IMR-90 (cell line): ENCODE results near the gene DDX39A. TPM values are rescaled to one million over a fixed set of nuclear protein-coding genes. Genes with fewer than 3 reads are reported as not detected.
A peak's percentile ranks its signal among the peaks of the same experiment; 100 is the strongest.

ENCODE experiments used
- ATAC-seq: fragments of 200-7000 bp; cut with Tn5 transposase; 2 replicates; pipeline ENCODE4 v1.9.1; 2020; ENCODE audit warnings: low read depth, mild to moderate bottlenecking, moderate library complexity
- Bru-seq: library from RNA; stranded (reverse); fragments of 400-500 nt; gene quantifications from one replicate; lab custom pipeline; 2021; lab: Mats Ljungman, UMichigan
- BruChase-seq, 2 experiments: library from RNA; stranded (reverse); fragments of 400-500 nt; gene quantifications; one replicate each; lab custom pipeline; 2021; lab: Mats Ljungman, UMichigan
- BruUV-seq: library from RNA; stranded (reverse); fragments of 400-500 nt; replicated peaks from 2 replicates; lab custom pipeline; 2021; lab: Mats Ljungman, UMichigan
- CTCF ChIA-PET: fragments of 300-600 bp; formaldehyde crosslinking; extraction: SDS; loops from one replicate; lab custom pipeline; 2021; ENCODE audit warnings: antibody characterized with exemption; lab: Yijun Ruan, JAX
- POLR2A ChIA-PET: fragments of 300-600 bp; sonication (Branson Sonifier 250); formaldehyde crosslinking; loops from one replicate; lab custom pipeline; 2022; ENCODE audit warnings: antibody characterized with exemption; ENCODE audit not compliant: unreplicated experiment; lab: Charles Lee
- DNase-seq: peaks from one replicate; pipeline ENCODE4 v3.0.0; 2013
- H2AFZ ChIP-seq: replicated peaks from 2 replicates; pipeline ENCODE3; 2013; ENCODE audit warnings: low read length, mild to moderate bottlenecking; ENCODE audit not compliant: poor library complexity
- H2AK5ac ChIP-seq: 2 replicates; pipeline ENCODE4 v1.6.1; 2013; ENCODE audit warnings: low read depth, low read length, inconsistent platforms
- H2AK9ac ChIP-seq: replicated peaks from 2 replicates; pipeline ENCODE3; 2013; ENCODE audit warnings: mild to moderate bottlenecking, low read depth, low read length, moderate library complexity; ENCODE audit not compliant: poor library complexity
- H2BK120ac ChIP-seq: 2 replicates; pipeline ENCODE4 v1.6.1; 2013; ENCODE audit warnings: low read depth, low read length, inconsistent platforms
- H2BK15ac ChIP-seq: 3 replicates; pipeline ENCODE4 v1.6.1; 2013; ENCODE audit warnings: low read depth, low read length, inconsistent platforms
- H2BK20ac ChIP-seq: 2 replicates; pipeline ENCODE4 v1.6.1; 2013; ENCODE audit warnings: low read depth, mild to moderate bottlenecking, inconsistent platforms, low read length, moderate library complexity
- H2BK5ac ChIP-seq: 2 replicates; pipeline ENCODE4 v1.6.1; 2013; ENCODE audit warnings: mild to moderate bottlenecking, low read depth, low read length, inconsistent platforms; ENCODE audit not compliant: poor library complexity, severe bottlenecking
- H3K14ac ChIP-seq: replicated peaks from 2 replicates; pipeline ENCODE4 v1.6.1; 2013; ENCODE audit warnings: low read depth, low read length, inconsistent platforms
- H3K18ac ChIP-seq: 2 replicates; pipeline ENCODE4 v1.6.1; 2013; ENCODE audit warnings: low read depth, low read length, control low read depth
- H3K23ac ChIP-seq: 2 replicates; pipeline ENCODE4 v1.6.1; 2013; ENCODE audit warnings: low read depth, low read length, inconsistent platforms
- H3K27ac ChIP-seq: 2 replicates; pipeline ENCODE4 v1.5.1; 2013; ENCODE audit warnings: mild to moderate bottlenecking, control low read depth, low read length; ENCODE audit not compliant: insufficient read depth
- H3K27me3 ChIP-seq: 2 replicates; pipeline ENCODE4 v1.6.1; 2013; ENCODE audit warnings: low read length; ENCODE audit not compliant: control insufficient read depth, insufficient read depth
- H3K36me3 ChIP-seq: 2 replicates; pipeline ENCODE4 v1.6.1; 2013; ENCODE audit warnings: low read length, mixed read lengths; ENCODE audit not compliant: control insufficient read depth, insufficient read depth
- H3K4ac ChIP-seq: 2 replicates; pipeline ENCODE4 v1.6.1; 2013; ENCODE audit warnings: low read depth, low read length, inconsistent platforms
- H3K4me1 ChIP-seq: 2 replicates; pipeline ENCODE4 v1.6.1; 2013; ENCODE audit warnings: low read length, mixed read lengths; ENCODE audit not compliant: control insufficient read depth, insufficient read depth
- H3K4me2 ChIP-seq: 2 replicates; pipeline ENCODE4 v1.6.1; 2013; ENCODE audit warnings: low read depth, mild to moderate bottlenecking, control low read depth, low read length, moderate library complexity
- H3K4me3 ChIP-seq: 2 replicates; pipeline ENCODE4 v1.5.1; 2013; ENCODE audit warnings: low read depth, mild to moderate bottlenecking, control low read depth, low read length, moderate library complexity; ENCODE audit not compliant: insufficient read depth
- H3K56ac ChIP-seq: 2 replicates; pipeline ENCODE4 v1.6.1; 2013; ENCODE audit warnings: low read length, inconsistent platforms; ENCODE audit not compliant: insufficient read depth; ENCODE audit errors: extremely low read depth
- H3K79me1 ChIP-seq, 2 experiments: 2 replicates each; pipeline ENCODE4 v1.6.1; 2013; ENCODE audit warnings: low read length in 2 of 2, inconsistent platforms in 1 of 2, low read depth in 1 of 2
- H3K9ac ChIP-seq: 2 replicates; pipeline ENCODE4 v1.6.1; 2013; ENCODE audit warnings: low read depth, low read length, control low read depth
- H3K9me1 ChIP-seq: 2 replicates; pipeline ENCODE4 v1.6.1; 2013; ENCODE audit warnings: low read length, inconsistent platforms; ENCODE audit not compliant: insufficient read depth
- H3K9me3 ChIP-seq: 2 replicates; pipeline ENCODE4 v1.6.1; 2013; ENCODE audit warnings: low read length; ENCODE audit not compliant: control insufficient read depth, insufficient read depth
- H4K20me1 ChIP-seq: 2 replicates; pipeline ENCODE4 v1.6.1; 2013; ENCODE audit warnings: low read length, inconsistent platforms; ENCODE audit not compliant: insufficient read depth
- H4K5ac ChIP-seq: 2 replicates; pipeline ENCODE4 v1.6.1; 2013; ENCODE audit warnings: mild to moderate bottlenecking, low read depth, low read length, control low read depth
- H4K8ac ChIP-seq, 2 experiments: 2 replicates each; pipeline ENCODE4 v1.6.1; 2013; ENCODE audit warnings: low read depth in 2 of 2, low read length in 2 of 2, control low read depth in 1 of 2, inconsistent platforms in 1 of 2
- H4K91ac ChIP-seq: 2 replicates; pipeline ENCODE4 v1.6.1; 2013; ENCODE audit warnings: low read depth, low read length, inconsistent platforms; ENCODE audit not compliant: insufficient read depth
- BHLHE40 ChIP-seq: fragments of 150-350 bp; IDR thresholded peaks from 2 replicates; pipeline ENCODE4 v1.6.1; 2016; ENCODE audit warnings: mild to moderate bottlenecking, low read depth, low read length
- CEBPB ChIP-seq: IDR thresholded peaks from 2 replicates; pipeline ENCODE4 v1.6.1; 2012; ENCODE audit warnings: low read depth, low read length, improper control_type of control experiment
- ELK1 ChIP-seq: fragments of 150-350 bp; IDR thresholded peaks from 2 replicates; pipeline ENCODE4 v1.6.1; 2016; ENCODE audit warnings: low read depth, mild to moderate bottlenecking, low read length, moderate library complexity, borderline replicate concordance
- MAFK ChIP-seq: IDR thresholded peaks from 2 replicates; pipeline ENCODE4 v1.6.1; 2012; ENCODE audit warnings: low read depth, low read length, improper control_type of control experiment
- MAZ ChIP-seq: IDR thresholded peaks from 2 replicates; pipeline ENCODE4 v1.6.1; 2012; ENCODE audit warnings: low read depth, mild to moderate bottlenecking, low read length, improper control_type of control experiment, moderate library complexity, borderline replicate concordance
- MXI1 ChIP-seq: IDR thresholded peaks from 2 replicates; pipeline ENCODE4 v1.6.1; 2012; ENCODE audit warnings: low read depth, mild to moderate bottlenecking, low read length, moderate library complexity, borderline replicate concordance
- POLR2A ChIP-seq: IDR thresholded peaks from 2 replicates; pipeline ENCODE4 v1.6.1; 2012; ENCODE audit warnings: mild to moderate bottlenecking, low read depth, low read length
- RAD21 ChIP-seq: IDR thresholded peaks from 2 replicates; pipeline ENCODE4 v1.6.1; 2012; ENCODE audit warnings: low read length, improper control_type of control experiment
- RFX5 ChIP-seq: IDR thresholded peaks from 2 replicates; pipeline ENCODE4 v1.8.0; 2012; ENCODE audit warnings: low read depth, mild to moderate bottlenecking, low read length, moderate library complexity
- SMC3 ChIP-seq: fragments of 150-350 bp; IDR thresholded peaks from 2 replicates; pipeline ENCODE4 v1.6.1; 2016; ENCODE audit warnings: low read depth, mild to moderate bottlenecking, antibody characterized with exemption, low read length, moderate library complexity
- USF2 ChIP-seq: fragments of 150-350 bp; IDR thresholded peaks from 2 replicates; pipeline ENCODE4 v1.6.1; 2017; ENCODE audit warnings: mild to moderate bottlenecking, antibody characterized with exemption, low read length, low read depth
- WGBS, 2 experiments: methylation state at CpG; one replicate each; pipeline versions ENCODE4 v1.1.5 to v1.1.7; 2013; ENCODE audit warnings: missing lambda C conversion rate in 2 of 2; ENCODE audit not compliant: insufficient read length in 1 of 2; ENCODE audit errors: extremely low coverage in 2 of 2; 5-methylcytosine and 5-hydroxymethylcytosine counted together
- dilution Hi-C: fragments of 300-500 bp; cut with HindIII; formaldehyde crosslinking; loops from one replicate; pipeline ENCODE4 v1.14.3; 2018; ENCODE audit warnings: low sequenced_read_pairs; ENCODE audit not compliant: unreplicated experiment
- in situ Hi-C: fragments of 300-500 bp; cut with MboI; formaldehyde crosslinking; loops from 3 replicates; pipeline ENCODE4 v1.14.3; 2019; ENCODE audit warnings: low sequenced_read_pairs, inconsistent platforms, mixed read lengths
- intact Hi-C: fragments of 100-400 bp; cut with micrococcal nuclease; formaldehyde crosslinking; loops from 2 replicates; pipeline ENCODE4 v1.10.0; 2022
- long read RNA-seq: library from polyadenylated mRNA; unstranded; transcript quantifications from one replicate; pipeline ENCODE4 v2.0.0, GENCODE V29; 2021; ENCODE audit not compliant: unreplicated experiment
- polyA plus RNA-seq, 3 experiments: library from polyadenylated mRNA; depleted of rRNA; stranded (reverse); fragments of >200 nt; gene quantifications; 2 replicates each; pipeline ENCODE4 v1.2.3, GENCODE V29; 2012; ENCODE audit warnings: low replicate concordance in 1 of 3
- total RNA-seq: library from RNA; depleted of rRNA; stranded (reverse); fragments of >200 nt; gene quantifications from 2 replicates; pipeline ENCODE4 v1.2.3, GENCODE V29; 2012; rRNA removed

The DDX39A gene
- total RNA-seq (77.5 and 83.0 TPM in 2 replicates), polyA plus RNA-seq (2012; rRNA removed) (82.5 and 89.3 TPM in 2 replicates), Bru-seq, nascent RNA (percentile 73 among the genes with signal in this experiment), BruChase-seq, experiment 1, labeled RNA remaining after a 6-hour chase (percentile 71 among the genes with signal in this experiment), BruChase-seq, experiment 2, labeled RNA remaining after a 2-hour chase (percentile 61 among the genes with signal in this experiment)
- polyA plus RNA-seq (2012; cell fraction: cytosol; rRNA removed), result 49.4 and 53.9 TPM in 2 replicates
- 436 and 719 TPM in 2 replicates for polyA plus RNA-seq (2012; cell fraction: nucleus; rRNA removed; ENCODE audit: low replicate concordance)
- long read RNA-seq, transcript DDX39A-201 (11 exons, 1,471 nt), result major isoform, 36 of 61 reads
- long read RNA-seq, partial matches to known transcripts, result 6 of 61 reads
- long read RNA-seq, other reads (novel, unspliced or antisense), result 18 of 61 reads

GRCh38 chr19:14419106-14419813 lies at the start of gene DDX39A:
Gene DDX39A, minus strand, starts transcription at chr19:14419341. Its CDS starts 6,121 bp downstream, at chr19:14413220.
- intact Hi-C loops (no loop called here), in situ Hi-C loops (no loop called here), dilution Hi-C loops (no loop called here)
- Histone ChIP-seq H3K9ac (peak within 1 kb of the TSS; percentile 79), H2BK15ac (peak within 1 kb of the TSS; percentile 9; the same call in 1 of the 3 replicates), H2AK9ac (peak within 1 kb of the TSS; percentile 91), H3K79me1 (peaks cover 0 to 20% of the 10 kb centered on the region in 2 experiments; a peak in 2 of 4 replicates), H3K23ac (peak within 1 kb of the TSS; percentile 78), H3K9me3 (no peaks in the 10 kb centered on the region), H3K14ac (peak within 1 kb of the TSS; percentile 98), H2BK120ac (peak within 1 kb of the TSS; percentile 77), H3K27ac (peak within 1 kb of the TSS; percentile 91), H4K20me1 (peaks cover 35% of the 10 kb centered on the region), H4K91ac (peak within 1 kb of the TSS; percentile 98), H3K18ac (peak within 1 kb of the TSS; percentile 82), H2AFZ (peak within 1 kb of the TSS; percentile 95), H3K9me1 (peaks cover 9% of the 10 kb centered on the region; the same call in 1 of the 2 replicates), H3K4ac (peak within 1 kb of the TSS; percentile 96), H3K4me1 (peaks cover 5% of the 10 kb centered on the region; the same call in 1 of the 2 replicates), H3K56ac (peak within 1 kb of the TSS; percentile 86), H2AK5ac (peak within 1 kb of the TSS; percentile 84), H4K5ac (peak within 1 kb of the TSS; percentile 100), H3K4me2 (peak within 1 kb of the TSS; percentile 96), H2BK20ac (no peak within 1 kb of the TSS), H2BK5ac (peak within 1 kb of the TSS; percentile 85), H4K8ac (peak within 1 kb of the TSS; percentile 90 to 100), H3K27me3 (no peaks in the 10 kb centered on the region), H3K36me3 (no peaks in the 10 kb centered on the region; the same call in 1 of the 2 replicates), H3K4me3 (peak within 1 kb of the TSS; percentile 77)
- POLR2A ChIA-PET, result no interaction called here
- 1% methylated on average over 29 of the region's 57 CpGs; no CpG with 5 or more reads in 1 of the 2 experiments for WGBS, 2 experiments
- peak; percentile 99 for ATAC-seq
- DNase-seq, result peak; percentile 99
- BruUV-seq, result no TSS peak
- CTCF ChIA-PET, result interaction anchor here (0.6 to 1.3 kb wide), 3 partner anchors 10 to 283 kb away, joined by 3 to 4 read pairs (median 3); partner anchors contain the start of gene ASF1B
- TF ChIP-seq MAFK, result no peak
- peak; percentile 80 for TF ChIP-seq USF2
- TF ChIP-seq SMC3, result no peak
- peak; percentile 8; the same call in 1 of the 2 replicates for TF ChIP-seq CEBPB
- peak; percentile 46; the same call in 1 of the 2 replicates for TF ChIP-seq MAZ
- no peak for TF ChIP-seq ELK1
- TF ChIP-seq MXI1, result peak; percentile 87
- TF ChIP-seq POLR2A, result peak; percentile 94
- TF ChIP-seq RFX5, result no peak
- peak; percentile 97 for TF ChIP-seq BHLHE40
- TF ChIP-seq RAD21, result no peak
